Nephron progenitor cell (in vitro differentiated cells): ENCODE results near the gene CTAGE1.

Experiments
- DNase-seq: peaks from one replicate; pipeline ENCODE4 v3.0.0; 2021
- H3K27ac Mint-ChIP-seq: 2 replicates; pipeline ENCODE4 v1.8.0; 2021; ENCODE audit warnings: mild to moderate bottlenecking, moderate library complexity, mixed read lengths
- H3K27me3 Mint-ChIP-seq: 2 replicates; pipeline ENCODE4 v1.8.0; 2021; ENCODE audit warnings: mild to moderate bottlenecking, low read depth, mixed read lengths; ENCODE audit not compliant: poor library complexity
- H3K36me3 Mint-ChIP-seq: 2 replicates; pipeline ENCODE4 v1.8.0; 2021; ENCODE audit warnings: low read depth, mixed read lengths
- H3K4me1 Mint-ChIP-seq: 2 replicates; pipeline ENCODE4 v1.8.0; 2021; ENCODE audit warnings: mixed read lengths
- H3K4me3 Mint-ChIP-seq: 2 replicates; pipeline ENCODE4 v1.8.0; 2021; ENCODE audit warnings: mild to moderate bottlenecking, moderate library complexity, mixed read lengths
- H3K9me3 Mint-ChIP-seq: 2 replicates; pipeline ENCODE4 v1.8.0; 2021; ENCODE audit warnings: mild to moderate bottlenecking, moderate library complexity, mixed read lengths
- CTCF ChIP-seq: fragments of 200-600 bp; sonication (generic); IDR thresholded peaks from 2 replicates; pipeline ENCODE4 v1.5.0; 2021; ENCODE audit warnings: antibody characterized with exemption

CTAGE1 gene

GRCh38 chr18:22441638-22442037, 23.9 kb upstream of the CTAGE1 start:
- no peak for TF ChIP-seq CTCF
- H3K4me3 Mint-ChIP-seq, result no peak overlapping the region
- peaks cover 10% of the 10 kb centered on the region for H3K27me3 Mint-ChIP-seq
- H3K27ac Mint-ChIP-seq, result no peak overlapping the region
- no peak for DNase-seq
- no peaks in the 10 kb centered on the region for H3K4me1 Mint-ChIP-seq
- H3K36me3 Mint-ChIP-seq, result no peaks in the 10 kb centered on the region
- peaks cover 9% of the 10 kb centered on the region for H3K9me3 Mint-ChIP-seq

- peaks cover 5% of the 10 kb centered on the region for H3K9me3 Mint-ChIP-seq
- no peak overlapping the region for H3K4me3 Mint-ChIP-seq
- TF ChIP-seq CTCF, result no peak
- no peak overlapping the region for H3K27ac Mint-ChIP-seq
- no peaks in the 10 kb centered on the region for H3K36me3 Mint-ChIP-seq
- no peaks in the 10 kb centered on the region for H3K4me1 Mint-ChIP-seq
- peaks cover 12% of the 10 kb centered on the region for H3K27me3 Mint-ChIP-seq
- DNase-seq, result no peak
Observed at GRCh38 chr18:22439447-22439846, 21.7 kb upstream of the CTAGE1 start.

DNA sequence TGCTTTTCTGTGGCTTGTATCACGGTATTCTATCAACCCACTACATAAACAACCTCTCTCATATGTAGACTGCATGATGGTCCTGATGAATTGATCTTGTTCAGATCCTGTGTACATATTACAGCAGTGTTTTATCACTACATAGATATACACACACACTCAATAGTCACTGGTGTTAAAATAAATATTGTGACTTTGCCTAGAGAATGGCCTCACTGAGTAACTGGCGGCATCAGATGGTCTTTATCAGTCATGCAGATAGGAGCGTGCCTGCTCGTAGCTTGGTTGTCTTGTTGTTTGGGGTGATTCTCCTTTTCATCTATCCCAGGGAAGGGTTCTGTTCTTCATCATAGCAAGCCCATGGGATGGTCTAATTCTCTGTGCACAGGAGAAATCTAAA, 18.4 kb upstream of the CTAGE1 start:
- H3K4me3 Mint-ChIP-seq, result no peak overlapping the region
- DNase-seq, result no peak
- H3K27me3 Mint-ChIP-seq, result peaks cover 11% of the 10 kb centered on the region
- no peak for TF ChIP-seq CTCF
- no peaks in the 10 kb centered on the region for H3K36me3 Mint-ChIP-seq
- H3K4me1 Mint-ChIP-seq, result peaks cover 12% of the 10 kb centered on the region
- no peaks in the 10 kb centered on the region for H3K9me3 Mint-ChIP-seq
- H3K27ac Mint-ChIP-seq, result no peak overlapping the region

- Mint-ChIP-seq H3K4me1 (peaks cover 21% of the 10 kb centered on the region), H3K36me3 (no peaks in the 10 kb centered on the region), H3K9me3 (no peaks in the 10 kb centered on the region), H3K27ac (no peak overlapping the region), H3K4me3 (no peak overlapping the region), H3K27me3 (peaks cover 8% of the 10 kb centered on the region)
- DNase-seq, result no peak
- TF ChIP-seq CTCF, result no peak
Observed at GRCh38 chr18:22434973-22435608, 17.4 kb upstream of the CTAGE1 start.

DNA sequence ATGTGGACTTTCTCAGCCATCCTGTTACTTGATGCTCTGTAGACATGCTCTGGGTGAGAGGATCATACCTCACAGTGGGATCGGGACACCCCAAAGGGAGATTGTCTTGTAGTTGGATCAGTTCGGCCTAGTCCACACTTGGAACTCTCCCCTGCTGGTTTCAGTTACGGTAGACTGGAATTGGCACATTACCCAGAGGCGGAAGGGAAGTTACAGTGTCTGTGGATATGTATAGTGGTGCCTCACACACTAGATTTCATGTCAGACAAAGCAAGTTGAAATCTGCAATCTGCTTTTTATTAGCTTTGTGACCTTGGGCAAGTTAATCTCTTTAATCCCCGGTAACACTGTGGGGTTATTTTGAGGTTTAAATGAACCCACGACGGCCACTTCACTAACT, 16.2 kb upstream of the CTAGE1 start:
- Mint-ChIP-seq H3K27me3 (peaks cover 8% of the 10 kb centered on the region), H3K36me3 (no peaks in the 10 kb centered on the region), H3K4me3 (no peak overlapping the region), H3K9me3 (no peaks in the 10 kb centered on the region), H3K27ac (no peak overlapping the region), H3K4me1 (peaks cover 21% of the 10 kb centered on the region)
- no peak for TF ChIP-seq CTCF
- no peak for DNase-seq

DNA sequence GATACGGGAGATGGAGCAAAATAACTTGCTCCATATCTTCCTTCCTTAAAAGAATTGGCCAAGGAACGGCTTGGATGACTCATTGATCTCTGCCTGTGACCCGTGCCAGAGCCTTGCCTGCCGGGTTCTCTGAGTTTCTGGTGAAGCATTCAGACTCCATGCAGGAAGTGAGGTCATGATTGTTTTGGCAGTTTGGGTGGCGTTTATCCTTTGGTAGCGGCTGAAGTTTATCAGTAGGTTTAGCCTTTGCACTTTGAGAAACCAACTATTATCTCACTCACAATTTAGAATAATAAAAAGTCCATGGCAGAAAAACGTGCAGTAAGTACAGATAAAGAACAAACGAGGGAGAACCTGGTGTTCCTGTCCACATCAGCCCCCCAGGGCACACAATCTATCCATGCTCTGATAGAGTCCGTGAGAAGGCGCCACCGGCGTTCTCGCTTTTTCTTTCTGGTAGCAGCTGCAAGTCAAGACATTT, 15.0 kb upstream of the CTAGE1 start:
- Mint-ChIP-seq H3K4me3 (no peak overlapping the region), H3K36me3 (no peaks in the 10 kb centered on the region), H3K4me1 (peaks cover 27% of the 10 kb centered on the region), H3K27ac (no peak overlapping the region), H3K9me3 (no peaks in the 10 kb centered on the region), H3K27me3 (peaks cover 15% of the 10 kb centered on the region)
- DNase-seq, result no peak
- TF ChIP-seq CTCF, result no peak
